ENCODE results near the gene MICOS13.

The MICOS13 gene

GRCh38 chr19:5680084-5680436, 256 bp downstream of the MICOS13 start:
- DNase-seq (ENCODE audit: low spot score): no peak
- TF ChIP-seq CTCF (IDR thresholded peaks at IDR 0.05; ENCODE audit: extremely low read depth, missing control alignments): no peak

- no peak for DNase-seq (ENCODE audit: low spot score)
- no peak for TF ChIP-seq CTCF (IDR thresholded peaks at IDR 0.05; ENCODE audit: extremely low read depth, missing control alignments)
Measured at GRCh38 chr19:5679289-5680083, 830 bp downstream of the MICOS13 start.

GRCh38 chr19:5678071-5678718, 2.1 kb downstream of the MICOS13 start:
- TF ChIP-seq CTCF (IDR thresholded peaks at IDR 0.05; ENCODE audit: extremely low read depth, missing control alignments): no peak
- no peak for DNase-seq (ENCODE audit: low spot score)

- TF ChIP-seq CTCF (IDR thresholded peaks at IDR 0.05; ENCODE audit: extremely low read depth, missing control alignments): no peak
- no peak for DNase-seq (ENCODE audit: low spot score)
Measured at GRCh38 chr19:5677580-5677979, 2.7 kb downstream of the MICOS13 start.

GRCh38 chr19:5677136-5677535, 3.2 kb downstream of the MICOS13 start:
- no peak for DNase-seq (ENCODE audit: low spot score)
- no peak for TF ChIP-seq CTCF (IDR thresholded peaks at IDR 0.05; ENCODE audit: extremely low read depth, missing control alignments)

GRCh38 chr19:5676772-5677105, 3.6 kb downstream of the MICOS13 start:
- no peak for DNase-seq (ENCODE audit: low spot score)
- TF ChIP-seq CTCF (IDR thresholded peaks at IDR 0.05; ENCODE audit: extremely low read depth, missing control alignments): no peak

- no peak for TF ChIP-seq CTCF (IDR thresholded peaks at IDR 0.05; ENCODE audit: extremely low read depth, missing control alignments)
- DNase-seq (ENCODE audit: low spot score): no peak
Measured at GRCh38 chr19:5676105-5676771, 4.1 kb downstream of the MICOS13 start.
